Dermis microvascular lymphatic vessel endothelial cell (primary cell): ENCODE measurements around the gene BCAS1. TPM values are rescaled to one million over a fixed set of nuclear protein-coding genes. Genes with fewer than 3 reads are reported as not detected.

ENCODE experiments used
- DNase-seq, 2 donors: peaks; one replicate each; pipeline versions ENCODE4 v3.0.0 to v3.0.0-alpha.2; 2010; ENCODE audit warnings: low read depth in 2 of 2
- total RNA-seq: library from RNA; depleted of rRNA; stranded (reverse); fragments of >200 nt; gene quantifications from 2 replicates; pipeline ENCODE4 v1.2.1, GENCODE V29; 2014

BCAS1 gene, protein sequence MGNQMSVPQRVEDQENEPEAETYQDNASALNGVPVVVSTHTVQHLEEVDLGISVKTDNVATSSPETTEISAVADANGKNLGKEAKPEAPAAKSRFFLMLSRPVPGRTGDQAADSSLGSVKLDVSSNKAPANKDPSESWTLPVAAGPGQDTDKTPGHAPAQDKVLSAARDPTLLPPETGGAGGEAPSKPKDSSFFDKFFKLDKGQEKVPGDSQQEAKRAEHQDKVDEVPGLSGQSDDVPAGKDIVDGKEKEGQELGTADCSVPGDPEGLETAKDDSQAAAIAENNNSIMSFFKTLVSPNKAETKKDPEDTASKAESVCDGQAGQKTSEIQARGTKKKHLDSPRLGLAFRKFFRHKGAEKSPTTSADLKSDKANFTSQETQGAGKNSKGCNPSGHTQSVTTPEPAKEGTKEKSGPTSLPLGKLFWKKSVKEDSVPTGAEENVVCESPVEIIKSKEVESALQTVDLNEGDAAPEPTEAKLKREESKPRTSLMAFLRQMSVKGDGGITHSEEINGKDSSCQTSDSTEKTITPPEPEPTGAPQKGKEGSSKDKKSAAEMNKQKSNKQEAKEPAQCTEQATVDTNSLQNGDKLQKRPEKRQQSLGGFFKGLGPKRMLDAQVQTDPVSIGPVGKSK
- total RNA-seq: not detected in 2 replicates

DNA sequence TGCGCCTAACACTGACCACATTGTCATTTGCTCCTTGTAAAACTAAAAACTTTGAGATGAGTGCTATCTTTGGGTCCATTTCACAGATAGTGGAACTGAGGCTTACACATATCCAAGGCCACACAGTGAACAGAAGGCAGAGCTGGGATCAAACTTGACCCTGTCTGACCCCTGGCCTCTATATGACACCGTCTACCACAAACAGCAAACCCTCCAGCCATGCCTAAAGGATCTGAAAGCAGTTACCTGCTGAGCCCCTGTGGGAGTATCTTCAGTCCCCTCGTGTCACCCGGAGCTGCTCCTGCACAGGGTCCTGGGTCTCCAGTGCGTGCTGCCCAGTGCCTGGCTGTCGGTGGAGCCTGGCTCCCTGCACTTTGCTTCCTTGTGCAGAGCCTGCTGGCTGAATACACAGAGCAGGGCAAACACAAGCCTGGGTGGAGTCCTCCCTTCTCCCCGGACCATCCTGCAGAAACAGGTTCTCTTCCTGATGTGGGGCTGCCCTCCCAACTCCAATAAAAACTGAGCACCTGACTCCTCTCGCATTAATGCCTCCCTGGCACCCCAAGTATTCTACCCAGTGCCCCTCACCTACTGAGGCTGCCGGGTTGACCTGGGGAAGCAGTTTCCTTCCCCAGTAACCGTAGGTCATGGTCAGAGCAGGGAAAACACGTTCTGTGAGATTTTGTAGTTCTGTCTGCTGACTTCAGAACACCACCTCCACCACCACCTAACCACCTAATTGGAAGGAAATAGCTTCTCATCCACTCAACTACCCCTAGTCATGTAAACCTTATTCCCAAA is at the start of gene BCAS1:
Gene BCAS1 (minus strand): TSS at position 408 of the 801 bp plus-strand sequence. CDS start 11,876 bp downstream, outside the sequence.
- DNase-seq: no peak

DNA sequence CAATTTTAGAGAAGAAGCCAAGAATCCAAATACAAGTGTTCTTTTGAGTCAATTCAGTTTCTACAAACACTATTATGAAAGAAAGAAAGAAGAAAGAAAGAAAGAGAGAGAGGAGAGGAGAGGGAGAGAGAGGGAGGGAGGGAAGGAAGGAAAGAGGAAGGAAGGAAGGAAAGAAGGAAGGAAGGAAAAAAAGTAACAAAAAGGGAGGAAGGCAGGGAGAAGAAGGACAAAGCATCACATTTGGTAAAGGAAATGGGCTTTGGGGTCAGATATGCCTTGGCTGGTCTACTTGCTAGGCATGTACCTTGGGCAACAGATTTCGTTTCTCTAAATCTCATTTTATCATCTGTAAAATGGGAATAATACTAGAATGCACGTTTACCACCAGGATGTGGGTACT is 49.4 kb upstream of the BCAS1 start:
- no peak for DNase-seq

DNA sequence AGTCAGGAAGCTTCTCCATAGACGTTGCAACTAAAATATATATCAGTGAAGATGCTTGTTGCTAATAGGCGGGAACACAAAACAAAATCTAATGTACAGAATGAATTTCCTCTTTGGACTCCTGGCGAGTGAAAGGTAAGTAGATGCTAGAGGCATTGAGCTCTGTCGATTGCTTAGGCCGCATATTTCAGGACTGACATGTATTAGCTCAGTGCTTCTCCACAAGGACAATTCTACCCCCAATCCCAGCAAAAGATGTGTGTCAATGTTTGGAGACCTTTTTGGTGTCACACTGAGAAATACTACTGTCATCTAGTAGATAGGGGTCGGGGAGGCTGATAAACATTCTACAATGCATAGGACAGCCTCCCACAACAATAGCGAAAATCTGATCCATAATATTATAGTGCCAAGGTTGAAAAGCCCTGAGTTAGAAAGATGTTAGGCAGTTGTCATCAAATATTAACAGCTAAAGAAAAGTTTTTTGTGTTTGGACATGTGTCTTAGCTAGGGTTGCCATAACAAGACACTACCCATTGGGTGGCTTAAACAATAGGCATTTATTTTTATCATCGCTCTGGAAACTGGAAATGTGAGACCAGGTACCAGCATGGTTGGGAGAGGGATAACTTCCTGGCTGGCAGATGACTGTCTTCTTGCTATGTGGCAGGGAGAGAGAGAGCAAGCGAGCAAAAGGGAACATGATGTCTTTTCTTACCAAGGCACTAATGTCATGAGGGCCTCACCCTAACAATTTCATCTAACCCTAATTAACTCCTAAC is 48.0 kb upstream of the BCAS1 start:
- no peak for DNase-seq

DNA sequence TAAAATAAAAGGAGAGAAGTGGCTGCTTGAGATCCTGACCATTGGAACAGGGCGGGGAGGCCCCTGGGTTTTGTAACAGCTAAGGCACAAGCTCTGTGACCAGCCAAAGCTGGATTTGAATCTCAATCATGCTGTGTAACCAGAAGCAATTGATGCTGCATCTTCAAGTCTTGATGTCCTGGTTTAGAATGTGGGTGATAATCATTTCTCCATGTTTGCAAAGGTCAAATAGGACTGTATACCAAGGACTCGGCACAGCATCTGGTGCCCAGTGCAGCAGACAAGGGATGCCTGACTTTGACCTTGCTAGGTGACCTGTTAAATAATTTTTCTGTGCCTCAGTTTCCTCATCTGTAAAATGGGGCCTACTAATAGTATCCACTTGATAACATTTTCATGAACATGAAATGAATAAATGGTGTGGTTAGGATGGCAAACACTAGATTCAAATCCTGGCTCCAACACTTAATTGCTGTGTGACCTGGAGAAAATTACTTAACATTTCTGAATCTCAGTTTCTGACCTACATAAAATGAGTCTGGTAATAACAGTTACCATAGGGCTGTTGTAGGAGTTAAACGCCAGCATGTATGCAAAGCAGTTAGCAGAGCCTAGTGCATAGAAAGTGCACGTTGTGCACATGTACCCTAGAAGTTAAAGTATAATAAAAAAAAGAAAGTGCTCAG is 46.3 kb upstream of the BCAS1 start:
- no peak for DNase-seq

DNA sequence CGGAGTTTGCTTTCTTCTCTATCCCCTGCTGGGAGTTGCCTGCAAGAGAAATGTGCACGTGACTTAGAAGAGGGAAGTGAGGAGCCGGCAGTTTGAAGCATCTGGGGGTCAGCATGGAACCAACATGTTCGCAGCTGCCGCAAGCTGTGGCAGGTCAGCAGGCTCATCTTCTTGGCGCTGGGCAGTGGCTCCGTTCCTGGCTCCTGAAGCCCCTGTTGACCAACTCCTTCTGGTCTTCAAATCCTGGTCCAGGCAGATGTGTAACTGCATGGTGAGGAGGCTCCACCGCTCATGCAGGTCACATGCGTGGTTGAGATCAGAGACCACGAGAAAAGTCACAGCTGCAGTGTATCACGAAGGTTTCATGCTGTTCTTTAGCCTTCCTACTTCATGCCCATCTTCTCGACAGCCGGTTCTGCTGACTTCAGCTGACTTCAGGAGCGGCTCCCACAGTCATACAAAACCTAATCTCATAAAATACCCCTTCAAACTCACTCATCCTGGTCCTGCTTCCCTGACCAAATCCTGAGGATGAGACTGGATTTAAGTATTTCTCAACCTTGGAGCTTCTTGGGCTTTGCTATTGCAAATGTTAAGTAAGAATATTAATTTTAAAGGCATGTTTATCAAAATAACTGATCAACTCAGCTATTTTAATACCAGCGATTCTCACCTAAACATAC is 44.9 kb upstream of the BCAS1 start:
- DNase-seq: no peak

DNA sequence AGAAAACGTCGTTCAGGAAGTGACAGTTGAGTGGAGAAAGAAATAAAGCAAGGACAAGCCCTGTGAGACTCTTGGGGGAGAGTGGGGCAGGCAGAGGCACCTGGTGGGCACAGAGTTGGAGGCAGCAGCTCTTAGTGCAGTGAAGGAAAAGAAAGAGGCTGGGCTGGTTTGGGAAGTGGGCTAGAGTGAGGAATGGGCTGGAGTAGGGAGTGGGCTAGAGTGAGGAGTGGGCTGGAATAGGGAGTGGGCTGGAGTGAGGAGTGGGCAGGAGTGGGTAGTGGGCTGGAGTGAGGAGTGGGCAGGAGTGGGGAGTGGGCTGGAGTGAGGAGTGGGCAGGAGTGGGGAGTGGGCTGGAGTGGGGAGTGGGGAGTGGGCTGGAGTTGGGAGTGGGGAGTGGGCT is 43.7 kb upstream of the BCAS1 start:
- no peak for DNase-seq

DNA sequence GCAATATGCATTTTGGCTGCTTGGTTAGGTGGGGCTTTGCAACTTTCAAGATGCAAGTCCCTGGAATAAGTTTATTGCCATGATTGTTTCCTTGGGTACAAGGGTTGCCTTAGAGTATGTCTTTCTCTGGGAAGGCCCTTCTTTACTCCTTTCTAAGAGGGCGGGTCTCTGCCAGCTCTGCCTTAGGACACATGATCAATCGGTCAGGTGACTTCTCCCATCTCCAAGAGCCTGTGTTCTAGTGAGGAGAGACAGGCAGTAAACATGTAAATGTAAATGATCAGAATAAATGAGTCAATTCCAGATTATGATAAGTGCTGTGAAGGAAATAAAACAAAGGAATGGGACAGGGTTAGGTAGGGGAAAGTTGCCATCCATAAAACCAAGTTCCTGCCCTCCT is 43.2 kb upstream of the BCAS1 start:
- no peak for DNase-seq

DNA sequence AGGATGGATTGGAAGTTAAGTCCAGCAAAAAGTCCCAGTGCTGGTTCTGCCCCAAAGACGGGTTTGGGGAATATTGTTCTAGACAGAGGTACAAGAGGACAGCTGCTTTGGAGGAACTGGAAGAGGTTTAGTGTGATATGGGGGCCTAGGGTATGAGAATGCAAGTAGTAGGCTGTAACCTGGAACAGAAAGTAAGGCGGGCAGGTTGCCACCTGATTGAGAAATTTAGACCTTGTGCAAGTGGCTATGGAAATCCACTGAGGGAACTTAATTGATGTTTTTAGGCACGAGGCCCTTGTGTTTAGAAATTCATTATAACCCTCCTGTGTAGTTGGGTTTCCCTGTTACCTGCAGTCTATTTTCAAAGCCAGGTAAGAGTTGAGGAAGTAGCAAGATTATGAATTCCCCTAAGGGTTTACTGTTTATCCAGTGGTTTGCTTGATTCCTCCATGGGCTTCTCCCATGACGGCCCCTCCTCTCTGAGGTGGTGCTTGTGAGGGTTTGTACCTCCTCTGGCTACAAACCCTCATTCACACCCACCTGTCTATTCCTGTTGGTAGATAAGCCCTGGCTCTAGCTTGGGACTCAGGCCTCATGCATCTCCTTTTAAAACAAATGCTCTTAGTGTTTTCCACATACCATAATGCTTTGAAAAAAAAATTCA is 42.0 kb upstream of the BCAS1 start:
- no peak for DNase-seq

DNA sequence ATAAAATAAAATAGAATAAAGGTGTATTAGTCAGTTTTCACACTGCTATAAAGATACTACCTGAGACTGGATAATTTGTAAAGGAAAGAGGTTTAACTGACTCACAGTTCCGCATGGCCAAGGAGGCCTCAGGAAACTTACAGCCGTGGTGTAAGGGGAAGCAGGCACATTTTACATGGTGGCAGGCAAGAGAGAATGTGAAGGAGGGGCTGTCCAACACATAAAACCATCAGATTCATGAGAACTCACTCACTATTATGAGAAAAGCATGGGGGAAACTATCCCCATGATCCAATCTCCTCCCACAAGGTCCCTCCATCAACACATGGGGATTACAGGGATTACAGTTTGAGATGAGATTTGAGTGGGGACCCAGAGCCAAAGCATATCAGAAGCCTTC is 41.1 kb upstream of the BCAS1 start:
- no peak for DNase-seq

DNA sequence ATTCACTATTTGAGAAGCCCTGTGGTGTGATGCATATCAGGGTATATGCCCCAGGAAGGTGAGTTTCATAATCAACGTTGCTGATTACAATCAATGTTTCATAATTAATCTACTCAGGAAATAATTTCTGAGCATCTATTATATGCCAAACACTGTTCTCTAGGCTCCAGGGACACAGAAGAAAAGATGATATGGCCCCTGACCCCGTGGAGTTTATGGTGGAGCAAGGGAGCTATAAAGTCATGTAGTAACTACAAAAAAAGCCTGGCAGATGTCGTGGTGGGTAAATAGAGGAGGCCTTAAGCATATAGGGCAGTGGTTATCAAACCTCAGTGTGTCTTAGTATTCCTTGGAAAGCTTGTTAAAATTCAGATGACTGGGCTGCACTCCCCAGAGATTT is 40.1 kb upstream of the BCAS1 start:
- no peak for DNase-seq

DNA sequence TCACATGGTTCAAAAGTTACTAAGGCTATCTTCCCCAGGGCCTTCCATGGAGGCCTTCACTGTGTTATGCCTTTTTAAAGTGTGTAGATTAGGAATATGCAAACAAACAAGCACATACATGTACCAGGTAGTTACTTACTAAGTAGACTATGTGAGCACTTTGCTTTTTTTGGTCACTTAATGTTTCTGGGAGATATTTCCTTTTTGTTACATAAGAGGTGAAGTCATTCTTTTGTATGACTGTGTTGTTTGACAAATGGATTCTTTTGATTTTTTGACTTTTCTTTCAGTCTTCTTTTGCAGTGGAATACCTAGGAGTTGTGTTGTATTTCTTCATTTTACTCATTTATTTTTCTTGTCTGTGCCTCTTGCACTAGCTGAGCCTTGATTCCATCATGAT is 39.6 kb upstream of the BCAS1 start:
- no peak for DNase-seq

DNA sequence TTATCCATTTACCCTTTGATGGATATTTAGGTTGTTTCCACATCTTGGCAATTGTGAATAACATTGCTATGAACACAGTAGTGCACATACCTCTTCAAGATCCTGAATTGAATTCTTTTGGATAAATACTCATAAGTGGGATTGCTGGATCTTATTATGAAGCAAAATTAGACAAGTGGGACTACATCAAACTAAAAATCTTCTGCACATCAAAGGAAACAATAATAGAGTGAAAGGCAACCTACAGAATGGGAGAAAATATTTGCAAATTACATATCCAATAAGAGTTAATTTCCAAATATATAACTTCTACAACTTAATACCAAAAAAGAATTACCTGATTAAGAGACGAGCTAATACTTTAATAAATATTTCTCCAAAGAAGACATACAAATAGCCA is 38.4 kb upstream of the BCAS1 start:
- no peak for DNase-seq

DNA sequence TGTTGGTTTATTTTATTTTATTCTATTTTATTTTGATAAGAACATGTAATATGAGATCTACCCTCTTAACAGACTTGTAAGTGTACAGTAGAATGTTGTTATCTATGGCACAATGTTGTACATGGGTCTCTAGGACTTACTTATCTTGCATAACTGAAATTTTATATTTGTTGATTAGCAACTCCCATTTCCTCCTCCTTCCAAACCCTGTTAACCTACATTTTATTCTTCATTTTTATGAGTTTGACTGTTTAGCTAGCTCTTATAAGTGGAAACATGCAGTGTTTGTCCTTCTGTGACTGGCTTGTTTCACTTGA is 37.9 kb upstream of the BCAS1 start:
- no peak for DNase-seq

DNA sequence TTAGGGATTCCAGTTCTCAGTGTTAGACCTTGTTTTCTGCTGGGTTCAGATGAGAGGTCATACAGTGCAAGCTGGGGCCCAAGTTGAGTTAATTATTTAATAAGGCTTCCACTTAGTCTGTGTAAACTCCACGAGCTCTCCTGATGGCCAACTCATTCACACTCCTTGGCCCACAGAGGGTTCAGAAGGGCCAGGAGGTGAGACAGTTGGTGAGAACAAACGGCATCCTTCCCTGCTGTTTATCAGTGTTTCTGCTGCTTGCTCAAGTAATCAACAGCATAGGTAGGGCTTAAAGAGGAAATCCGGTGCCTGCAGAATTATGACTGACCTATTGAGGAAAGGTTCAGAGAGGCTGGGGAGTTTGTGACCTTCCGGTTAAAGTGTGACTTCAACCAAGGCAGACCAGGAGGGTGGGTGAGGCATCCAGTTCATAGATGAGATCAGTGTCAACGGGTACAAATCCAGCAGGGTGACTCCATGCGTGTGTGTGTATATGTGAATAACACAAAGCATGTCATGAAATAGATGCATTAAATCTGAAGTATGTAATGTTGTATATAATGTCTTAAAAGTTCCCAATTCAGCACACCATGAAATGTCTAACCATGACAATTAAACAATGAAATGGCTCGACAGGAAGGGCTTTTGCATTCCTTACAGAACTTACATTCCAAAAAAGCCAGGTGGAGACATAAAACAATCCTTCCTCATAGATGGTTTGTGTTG is 37.4 kb upstream of the BCAS1 start:
- no peak for DNase-seq

DNA sequence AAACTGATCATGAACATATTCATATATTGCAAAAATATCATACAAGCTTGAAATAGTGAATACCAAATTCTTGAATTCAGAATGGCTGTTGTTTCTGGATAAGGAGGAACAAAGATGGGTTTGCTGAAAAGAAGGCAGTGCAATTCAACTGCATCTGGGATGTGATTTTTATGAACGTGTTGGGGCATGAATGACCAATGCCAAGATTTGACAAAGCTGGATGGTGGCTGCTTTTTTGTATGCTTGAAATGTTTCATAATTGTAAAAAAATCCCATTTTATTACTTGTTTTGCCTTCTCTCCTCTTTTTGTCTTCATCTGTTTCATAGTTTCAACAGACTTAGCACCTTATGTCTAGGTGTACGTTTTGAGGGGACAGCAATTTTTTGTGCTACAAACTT is 36.8 kb upstream of the BCAS1 start:
- no peak for DNase-seq

DNA sequence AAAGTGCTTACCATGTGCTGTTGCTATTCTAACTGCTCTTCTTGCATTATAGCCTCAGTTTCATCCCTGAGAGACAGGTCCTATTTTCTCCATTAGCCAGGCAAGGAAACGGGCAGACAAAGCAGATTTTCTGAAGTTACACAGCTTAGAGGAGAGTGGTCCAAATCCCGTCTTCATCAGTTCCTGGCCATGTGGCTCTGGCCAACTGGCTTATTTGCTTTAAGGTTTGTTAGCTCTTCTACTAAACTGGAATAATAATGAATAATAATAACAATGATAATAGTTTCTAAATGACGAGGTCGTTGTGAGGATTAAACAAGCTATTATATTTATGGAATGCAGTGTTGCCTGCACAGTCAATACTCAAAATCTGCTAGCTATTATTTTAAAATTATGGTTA is 35.8 kb upstream of the BCAS1 start:
- no peak for DNase-seq

DNA sequence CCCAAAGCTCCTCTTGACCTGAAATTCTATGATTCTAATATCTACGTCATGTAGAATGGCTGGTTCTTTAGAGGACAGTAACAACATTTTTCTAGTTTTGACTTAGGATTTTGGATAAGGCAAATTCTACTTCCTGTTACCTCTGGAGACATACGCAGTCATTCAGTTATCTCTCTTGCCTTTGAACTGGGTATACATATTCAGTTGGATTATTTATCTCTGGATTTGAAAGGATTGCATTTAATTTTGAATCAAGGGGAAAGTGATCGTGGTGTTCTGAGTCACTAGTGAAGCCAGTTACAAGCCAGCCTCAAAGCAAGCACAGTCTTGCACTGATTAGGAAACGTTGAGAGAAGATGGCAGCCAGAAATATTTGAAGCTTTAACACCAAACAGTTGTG is 35.3 kb upstream of the BCAS1 start:
- DNase-seq: no peak

DNA sequence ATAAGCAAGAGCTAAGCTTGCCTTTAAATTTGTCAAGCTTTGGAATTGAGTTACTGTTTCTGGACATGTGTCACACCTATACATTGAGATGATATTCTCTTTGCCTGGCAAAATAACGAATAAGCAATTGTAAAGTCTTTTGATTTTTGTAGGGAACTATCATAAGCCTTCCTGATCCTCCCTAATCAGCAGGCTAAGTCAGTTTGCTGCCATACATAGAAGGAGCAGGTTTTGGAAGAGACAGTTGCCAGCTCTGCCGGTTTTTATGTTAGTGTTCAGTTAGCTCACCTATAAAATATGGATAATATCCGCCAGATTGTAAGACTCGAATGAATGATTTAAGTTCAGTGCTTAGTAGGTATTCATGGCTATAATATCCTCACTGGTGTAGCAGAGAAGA is 34.4 kb upstream of the BCAS1 start:
- no peak for DNase-seq
